Bone marrow (tissue), 2 donors: Measurements from ENCODE around the gene CNKSR3.

Experiments used
- DNase-seq, 2 donors: peaks; one replicate each; lab custom pipeline; 2025; lab: John Stamatoyannopoulos, UW

CNKSR3 gene

DNA sequence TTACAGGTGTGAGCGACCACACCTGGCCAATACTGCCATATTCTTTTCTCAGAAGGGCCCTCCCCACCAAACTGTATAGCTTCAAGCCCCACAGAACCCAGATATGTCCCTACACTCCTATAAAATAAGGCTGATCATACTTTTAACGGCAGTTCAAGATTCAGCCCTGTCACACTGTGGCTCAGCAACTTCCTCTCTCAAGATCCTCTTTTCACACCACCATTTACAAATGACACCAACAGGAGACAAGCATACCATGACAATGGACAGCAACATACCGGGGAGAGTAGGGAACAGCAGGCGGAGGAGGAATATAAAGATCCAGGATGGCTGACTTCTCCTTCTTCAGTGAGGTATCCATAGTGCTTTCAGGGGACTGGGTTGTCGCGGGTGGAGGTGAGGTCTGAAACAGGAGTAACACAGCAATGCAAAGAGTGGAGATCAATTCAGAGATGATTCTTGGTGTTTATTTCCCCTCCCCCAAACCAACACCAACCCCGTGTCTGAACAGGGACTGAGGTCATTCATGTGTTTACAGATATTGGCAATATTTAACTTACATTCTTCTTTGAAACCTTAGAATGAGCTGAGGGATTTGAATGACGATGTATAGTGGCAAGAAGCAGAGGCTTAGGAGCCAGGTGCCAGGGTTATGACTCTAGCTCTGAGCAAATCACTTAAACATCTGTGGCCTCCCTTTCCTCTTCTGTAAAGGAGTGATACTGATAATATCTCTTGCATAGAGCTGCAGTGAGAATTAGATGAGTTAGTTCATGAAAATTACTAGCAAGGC is 96.3 kb downstream of the CNKSR3 start:
- DNase-seq, result peak in 1 of 2 donors; percentile 79

DNA sequence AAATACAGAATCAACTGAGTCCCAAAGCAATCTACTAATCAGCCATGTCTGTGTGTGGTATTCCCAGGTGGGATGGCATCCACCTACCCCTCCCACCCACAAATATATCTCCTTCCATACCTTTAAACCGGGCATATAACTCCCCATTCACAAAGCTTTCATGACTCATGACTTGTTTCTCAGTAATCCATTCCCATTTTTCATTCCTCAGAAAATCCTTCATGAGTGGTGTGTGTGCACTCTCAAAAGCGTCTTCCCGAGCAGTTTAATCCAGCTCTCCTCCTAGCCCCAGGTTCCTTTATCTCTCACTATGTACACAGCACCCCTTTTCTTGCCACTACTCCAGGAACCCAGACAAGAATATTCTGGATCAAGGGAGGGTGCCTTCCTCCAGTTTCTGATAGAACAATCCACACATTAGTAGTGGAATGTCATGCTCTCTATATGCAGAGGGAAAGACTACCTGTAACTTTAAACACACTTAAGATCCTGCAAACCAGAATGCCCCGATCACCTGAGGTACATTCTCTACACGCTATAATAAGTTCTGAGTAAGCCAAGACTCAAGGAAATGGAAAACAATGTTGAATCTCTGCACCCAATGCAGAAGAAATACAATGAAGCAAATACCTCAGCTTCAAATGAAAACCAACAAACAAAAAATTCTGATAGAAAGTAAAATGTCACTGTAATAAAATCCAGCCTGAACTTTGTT is 98.2 kb downstream of the CNKSR3 start:
- DNase-seq, result no peak

DNA sequence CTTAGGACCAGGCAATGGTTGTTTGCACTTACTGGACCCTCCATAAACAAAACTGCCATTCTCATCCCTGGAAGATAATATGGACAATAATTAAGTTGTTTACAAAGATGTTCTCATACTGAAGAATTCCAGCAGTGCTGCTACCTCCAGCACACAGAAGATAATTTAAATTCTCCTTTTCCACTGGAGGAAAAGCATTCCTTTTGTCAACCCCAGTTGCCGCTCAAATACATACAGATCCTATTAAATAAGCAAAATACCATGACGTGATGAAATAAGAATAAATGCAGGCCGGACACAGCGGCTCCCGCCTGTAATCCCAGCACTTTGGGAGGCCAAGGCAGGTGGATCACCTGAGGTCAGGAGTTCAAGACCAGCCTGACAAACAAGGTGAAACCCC is 99.4 kb downstream of the CNKSR3 start:
- DNase-seq, result no peak

DNA sequence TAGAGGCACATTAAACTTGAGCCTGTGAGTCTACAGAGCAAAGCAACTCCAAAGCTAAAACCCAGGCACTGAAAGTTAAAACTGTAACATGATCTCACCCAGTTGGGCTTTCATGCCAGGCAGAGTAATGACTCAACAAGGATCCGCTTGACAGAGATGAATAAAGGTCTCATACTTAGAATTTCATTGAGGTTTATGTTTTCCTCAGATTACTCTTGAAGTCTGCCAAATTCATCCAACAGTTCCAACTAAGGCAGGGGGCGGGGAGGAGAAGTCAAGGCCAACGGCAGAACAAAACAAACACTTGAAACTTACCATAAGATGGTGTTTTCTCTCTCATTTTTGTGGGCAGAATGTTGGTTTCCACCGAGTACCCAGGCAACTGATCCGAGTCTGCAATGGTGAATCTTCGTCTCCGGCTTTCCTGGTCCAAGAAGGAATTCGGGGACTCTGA is 99.8 kb downstream of the CNKSR3 start:
- no peak for DNase-seq

DNA sequence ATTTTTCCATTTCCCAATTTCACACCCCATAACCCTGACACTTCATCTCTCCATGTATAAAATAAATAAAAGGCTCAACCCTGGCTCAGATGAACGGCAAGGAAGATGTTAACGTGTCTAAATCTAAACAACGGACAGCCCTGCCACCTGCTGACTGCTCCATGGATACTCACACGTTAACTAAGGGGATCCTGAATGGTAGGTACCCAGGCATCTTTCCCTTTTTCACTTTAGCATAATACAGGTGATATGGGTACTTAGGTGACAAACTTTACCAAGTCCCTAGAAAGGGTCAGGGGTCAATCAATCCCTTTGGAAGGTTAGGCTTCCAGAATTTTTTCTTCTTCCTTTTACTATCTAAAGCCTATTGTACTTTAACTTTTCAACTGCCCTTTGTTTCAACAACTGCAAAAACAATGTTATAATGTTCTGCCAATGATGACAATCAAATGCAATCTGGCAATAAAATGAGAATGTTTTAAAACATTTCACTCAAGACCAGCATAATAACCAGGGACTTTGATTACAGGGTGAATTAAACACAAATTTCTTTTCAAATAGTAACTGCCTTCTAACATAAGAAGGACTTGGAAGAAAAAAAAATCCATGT is 101.5 kb downstream of the CNKSR3 start:
- DNase-seq, result no peak

DNA sequence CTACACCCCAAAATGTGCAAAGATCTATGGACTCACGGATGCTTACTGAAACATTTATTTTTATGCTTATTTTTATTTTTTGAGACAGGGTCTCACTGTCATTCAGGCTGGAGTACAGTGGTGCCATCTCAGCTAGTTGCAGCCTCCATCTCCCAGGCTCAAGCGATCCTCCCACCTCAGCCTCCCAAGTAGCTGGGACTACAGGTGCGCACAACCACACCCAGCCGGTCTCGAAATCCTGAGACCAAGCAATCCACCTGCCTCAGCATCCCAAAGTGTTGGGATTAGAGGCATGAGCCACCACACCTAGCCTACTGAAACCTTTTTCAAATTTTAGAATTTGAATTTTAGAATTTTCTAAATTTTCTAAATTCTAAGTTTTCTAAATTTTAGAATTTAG is 103.0 kb downstream of the CNKSR3 start:
- DNase-seq, result no peak

DNA sequence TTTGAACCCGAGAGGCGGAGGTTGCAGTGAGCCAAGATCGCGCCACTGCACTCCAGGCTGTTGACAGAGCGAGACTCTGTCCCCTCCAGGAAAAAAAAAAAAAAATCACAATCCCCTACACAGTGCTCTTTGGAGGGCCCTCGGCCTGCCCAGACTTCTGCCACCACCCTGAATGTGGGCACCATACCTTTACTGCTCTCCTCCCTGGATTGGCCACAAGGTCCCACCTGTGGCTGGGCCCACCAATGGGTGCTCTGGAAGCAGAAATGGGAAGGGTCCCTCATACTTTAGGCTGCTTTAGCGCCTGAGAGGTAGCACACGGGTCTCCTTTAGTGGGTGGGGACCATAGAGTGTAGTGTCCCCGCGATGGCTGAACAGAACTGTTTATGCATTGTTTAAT is 103.6 kb downstream of the CNKSR3 start:
- no peak for DNase-seq

DNA sequence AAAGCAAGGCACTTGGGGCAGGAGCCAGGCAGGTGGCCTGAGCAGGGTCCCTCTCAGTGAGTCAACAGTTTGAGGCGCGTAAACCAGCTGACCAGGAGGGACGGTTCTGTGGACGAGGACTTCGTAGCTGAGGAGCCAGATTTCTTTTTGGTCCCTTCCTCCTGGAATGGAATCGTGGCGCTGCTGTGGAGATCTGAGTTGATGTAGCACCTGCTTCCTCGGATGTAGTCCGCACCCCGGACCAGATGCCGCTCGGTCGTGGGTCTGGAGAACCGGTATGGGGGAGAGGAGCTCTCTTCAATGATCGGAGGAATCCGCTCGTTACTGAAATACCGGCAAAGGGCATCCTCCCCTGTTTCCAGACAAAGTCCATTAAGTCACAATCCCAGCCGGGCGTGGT is 104.2 kb downstream of the CNKSR3 start:
- DNase-seq, result no peak

DNA sequence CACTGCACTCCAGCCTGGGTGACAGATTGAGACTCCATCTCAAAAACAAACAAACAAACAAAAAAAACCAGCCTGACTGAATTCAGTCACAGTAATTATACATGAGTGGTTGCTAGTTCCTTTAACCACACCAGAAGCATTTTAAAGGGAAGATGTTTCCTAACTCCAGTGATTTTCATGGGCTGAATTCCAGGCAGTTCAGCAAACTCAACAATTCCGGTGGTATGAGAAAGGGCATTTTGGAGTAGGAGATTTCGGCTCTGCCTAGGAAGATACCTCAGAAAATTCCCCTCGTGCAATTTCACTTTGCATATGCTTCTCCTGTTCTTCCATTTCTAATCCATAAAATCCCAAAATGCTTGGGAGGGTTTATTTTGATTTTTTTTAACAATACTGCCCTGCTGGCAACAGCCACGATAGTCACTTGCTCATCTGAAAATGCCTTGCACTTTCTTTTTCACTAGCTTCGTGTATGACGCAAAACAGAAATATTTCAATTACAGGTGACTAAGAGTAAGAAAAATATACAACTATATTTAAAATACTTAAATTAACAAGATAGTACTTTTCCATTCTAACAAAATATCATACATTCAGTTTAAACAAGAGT is 105.6 kb downstream of the CNKSR3 start:
- DNase-seq, result no peak

DNA sequence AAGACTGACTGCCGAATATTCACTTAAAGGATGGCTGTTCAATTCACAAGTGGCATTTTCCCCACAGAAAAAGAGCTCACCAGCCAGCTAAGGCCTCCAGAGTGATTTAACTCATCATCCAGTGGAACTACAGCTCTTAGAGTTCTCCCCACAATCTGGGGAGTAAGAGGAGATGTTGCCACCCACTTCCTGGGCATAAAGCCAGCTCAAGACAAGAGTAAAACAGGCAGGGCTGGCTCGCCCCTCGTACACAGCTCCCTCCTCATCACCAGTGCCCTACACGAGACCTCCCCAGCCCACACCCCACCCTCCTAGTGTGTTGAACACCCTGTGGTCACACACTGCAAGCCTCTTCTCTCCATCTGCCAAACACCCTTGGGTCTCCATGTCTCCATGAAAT is 106.7 kb downstream of the CNKSR3 start:
- peak in 1 of 2 donors; percentile 64 for DNase-seq

DNA sequence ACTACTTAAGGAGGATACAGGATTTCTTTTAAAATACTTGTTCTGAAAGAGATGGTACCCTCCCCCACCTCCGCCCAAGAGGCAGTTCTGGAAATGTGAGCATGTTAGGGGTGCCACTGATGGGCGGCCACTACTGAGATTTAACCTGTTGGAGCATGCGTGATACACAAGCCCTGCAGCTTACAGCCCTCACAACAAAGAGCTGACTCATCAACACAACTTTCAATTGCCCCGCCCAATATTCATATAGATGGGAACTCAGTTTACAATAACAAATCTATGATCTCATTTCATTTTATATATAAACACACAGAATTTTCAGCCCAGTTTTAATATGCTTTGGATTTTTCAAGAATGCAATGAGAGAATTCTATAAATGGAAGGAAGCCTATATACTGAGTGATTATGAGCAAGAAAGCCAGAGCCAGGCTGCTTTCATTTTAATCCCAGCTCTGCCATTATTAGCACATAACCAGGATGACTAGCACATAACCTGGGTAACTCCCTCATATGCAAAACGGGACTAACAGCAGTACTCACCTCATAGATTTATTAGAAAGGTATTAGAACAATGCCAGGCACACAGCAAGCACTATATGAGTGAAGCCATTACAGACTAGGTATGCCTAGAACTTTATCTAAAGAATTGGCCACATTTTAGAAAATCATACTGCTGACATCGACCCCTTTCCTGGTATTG is 108.3 kb downstream of the CNKSR3 start:
- no peak for DNase-seq

DNA sequence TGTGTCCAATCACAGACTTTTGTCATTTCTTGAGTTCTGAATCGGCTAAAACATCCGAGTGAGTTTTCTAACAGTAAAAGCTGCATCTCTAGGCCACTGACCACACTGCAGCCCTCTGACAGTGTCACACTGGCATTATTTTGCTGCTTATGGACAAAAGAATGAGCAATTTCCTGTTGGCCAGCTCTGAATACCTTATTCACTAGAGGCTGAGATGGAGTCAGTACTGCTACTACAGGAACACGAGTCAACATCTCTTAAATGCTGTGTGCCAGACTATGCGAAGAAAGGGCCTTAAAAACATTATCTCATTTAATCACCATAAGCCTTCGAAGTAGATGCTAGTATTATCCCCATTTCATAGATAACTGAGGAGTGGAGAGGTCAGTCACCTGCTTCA is 111.4 kb downstream of the CNKSR3 start:
- DNase-seq, result no peak

DNA sequence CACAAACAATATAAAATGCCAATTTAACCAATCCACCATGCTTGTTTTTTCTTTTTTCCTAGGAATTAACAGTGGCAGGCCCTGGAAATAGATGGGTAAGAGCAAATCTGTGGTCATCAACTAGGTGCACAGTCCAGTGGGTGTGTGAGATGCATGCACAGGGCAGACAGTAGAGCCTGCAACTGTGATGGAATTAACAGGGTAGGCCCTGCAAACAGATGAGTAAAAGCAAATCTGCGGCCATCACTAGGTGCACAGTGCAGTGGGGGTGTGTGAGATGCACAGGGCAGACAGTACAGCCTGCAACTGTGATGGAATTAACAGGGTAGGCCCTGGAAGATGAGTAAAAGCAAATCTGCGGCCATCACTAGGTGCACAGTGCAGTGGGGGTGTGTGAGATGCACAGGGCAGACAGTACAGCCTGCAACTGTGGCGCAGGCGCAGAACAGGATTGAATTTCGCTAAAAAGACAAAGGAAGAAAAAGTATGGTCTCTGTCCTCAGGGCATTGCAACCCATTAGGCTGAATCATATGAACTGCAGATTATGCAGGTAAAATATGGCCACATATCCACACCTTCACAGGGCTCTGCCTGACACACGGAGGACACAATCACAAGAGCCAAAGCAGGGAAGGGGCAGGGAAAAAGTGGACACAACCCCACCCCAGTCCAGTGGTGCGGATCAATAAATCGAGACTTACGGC is 112.8 kb downstream of the CNKSR3 start:
- no peak for DNase-seq

DNA sequence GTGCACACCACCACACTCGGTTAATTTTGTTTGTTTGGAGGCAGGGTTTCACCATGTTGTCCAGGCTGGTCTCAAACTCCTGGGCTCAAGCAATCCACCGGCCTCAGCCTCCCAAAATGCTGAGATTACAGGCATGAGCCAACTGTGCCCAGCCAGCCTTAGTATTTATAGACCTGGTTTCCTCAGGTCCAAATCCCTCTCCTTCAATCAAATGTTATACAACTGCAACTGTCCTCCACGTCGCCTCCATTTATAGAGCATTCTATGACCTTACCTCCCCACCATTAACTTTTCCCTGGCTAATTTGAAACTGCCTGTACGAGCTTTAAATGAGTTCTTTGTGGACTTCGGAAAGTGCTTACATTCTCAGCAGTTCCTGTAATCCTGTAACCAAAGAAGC is 114.6 kb downstream of the CNKSR3 start:
- no peak for DNase-seq

DNA sequence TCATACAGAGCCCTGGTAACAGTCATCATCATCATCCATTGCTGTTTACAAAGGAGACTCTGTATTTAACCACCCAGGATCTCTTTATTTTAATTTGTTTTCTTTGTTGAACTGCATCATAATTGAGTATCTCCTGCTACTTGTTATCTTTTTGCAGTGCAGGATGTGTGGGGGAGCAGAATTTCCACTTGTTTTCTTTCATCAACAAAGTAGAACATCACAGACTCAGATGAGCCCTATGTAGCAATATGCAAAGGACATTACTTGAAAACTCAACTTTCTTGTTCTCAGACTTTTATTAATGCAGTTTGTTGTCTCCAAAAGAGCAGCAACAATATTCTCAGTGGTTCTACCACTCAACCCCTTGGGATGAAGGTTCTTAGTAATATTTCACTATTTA is 115.2 kb downstream of the CNKSR3 start:
- no peak for DNase-seq

DNA sequence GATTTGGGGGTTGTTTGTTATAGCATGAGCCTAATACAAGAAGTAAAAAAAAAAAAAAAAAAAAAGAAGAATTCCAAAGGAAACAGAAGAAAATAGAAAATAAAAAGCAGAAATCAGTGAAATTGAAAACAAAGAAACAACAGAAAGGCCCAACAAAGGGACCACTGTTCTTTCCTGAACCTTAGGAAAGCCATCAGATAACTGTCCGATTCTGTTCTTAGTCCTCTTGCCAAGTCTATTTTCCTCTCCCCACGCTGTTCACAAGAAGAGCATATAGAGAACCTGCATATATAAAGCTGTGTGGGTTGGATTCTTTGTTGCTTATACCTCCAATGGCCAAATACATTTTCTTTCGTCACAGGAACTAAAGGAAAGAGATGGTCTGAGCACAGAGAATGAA is 115.9 kb downstream of the CNKSR3 start:
- no peak for DNase-seq

DNA sequence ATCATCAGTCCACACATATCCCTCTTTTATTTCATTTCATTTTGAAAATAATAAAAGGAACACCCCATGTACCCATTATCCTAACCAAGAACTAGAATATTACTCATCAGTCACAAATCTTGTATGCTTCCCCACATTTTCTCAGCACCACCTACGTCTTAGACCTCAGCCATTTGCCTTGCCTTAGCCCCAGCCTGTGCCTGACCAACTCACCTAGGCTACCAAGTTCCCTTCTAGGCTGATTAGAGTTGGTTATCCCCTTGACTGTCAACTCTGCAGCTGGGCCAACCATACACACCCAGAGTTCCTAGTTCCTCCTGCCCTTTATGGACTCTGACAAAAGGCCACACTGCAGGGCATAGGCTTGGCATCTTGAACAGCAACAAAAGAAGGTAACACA is 120.5 kb downstream of the CNKSR3 start:
- DNase-seq, result no peak

DNA sequence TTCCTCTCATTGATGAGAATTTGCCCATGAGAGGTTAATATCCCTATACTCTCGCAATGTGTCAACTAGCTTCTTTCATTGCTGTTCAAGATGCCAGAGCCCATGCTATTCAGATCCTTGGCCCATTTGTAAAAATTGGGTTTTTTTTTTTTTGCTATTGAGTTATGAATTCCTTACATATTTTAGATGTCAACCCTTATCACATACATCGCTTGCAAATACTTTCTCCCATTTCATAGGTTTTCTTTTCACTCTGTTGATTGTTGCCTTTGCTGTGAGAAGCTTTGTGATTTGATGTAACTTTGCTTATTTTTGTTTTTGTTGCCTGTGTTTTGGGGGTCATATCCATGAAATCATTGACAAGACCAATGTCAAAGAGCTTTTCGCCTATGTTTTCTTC is 121.7 kb downstream of the CNKSR3 start:
- no peak for DNase-seq

DNA sequence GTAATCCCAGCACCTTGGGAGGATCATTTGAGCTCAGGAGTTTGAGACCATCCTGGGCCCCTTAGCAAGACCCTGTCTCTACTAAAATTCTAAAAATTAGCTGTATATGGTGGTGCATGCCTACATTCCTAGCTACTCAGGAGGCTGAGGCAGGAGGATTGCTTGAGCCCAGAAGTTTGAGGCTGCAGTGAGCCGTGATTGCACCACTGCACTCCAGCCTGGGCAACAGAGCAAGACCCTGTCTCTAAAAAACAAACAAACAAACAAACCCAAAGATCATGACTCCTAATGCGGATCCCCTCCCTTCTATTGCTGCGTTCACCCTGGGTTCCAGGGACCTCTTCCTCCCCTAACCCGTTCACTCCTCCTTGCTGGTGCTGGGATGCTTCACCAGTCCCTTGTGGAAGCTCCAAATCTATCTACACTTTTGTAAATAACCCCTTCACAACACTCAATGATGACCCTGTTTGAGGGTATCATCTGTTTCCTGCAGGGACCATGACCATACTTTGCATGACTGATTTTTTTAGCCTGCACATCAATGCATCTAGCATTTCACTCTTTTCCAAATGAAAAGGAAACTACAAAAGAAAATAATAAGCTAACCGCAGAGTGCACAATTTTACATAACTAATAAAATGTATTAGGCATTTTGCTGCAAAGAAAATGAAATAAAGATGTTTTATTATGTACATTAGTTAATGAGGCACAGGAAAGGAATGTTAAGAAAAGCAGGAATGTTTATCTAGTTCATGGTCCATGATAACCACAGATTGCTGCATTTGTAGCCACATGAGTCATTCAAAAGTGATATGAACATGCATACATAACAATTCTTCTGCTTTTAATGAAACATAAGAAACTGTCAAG is 123.4 kb downstream of the CNKSR3 start:
- no peak for DNase-seq

DNA sequence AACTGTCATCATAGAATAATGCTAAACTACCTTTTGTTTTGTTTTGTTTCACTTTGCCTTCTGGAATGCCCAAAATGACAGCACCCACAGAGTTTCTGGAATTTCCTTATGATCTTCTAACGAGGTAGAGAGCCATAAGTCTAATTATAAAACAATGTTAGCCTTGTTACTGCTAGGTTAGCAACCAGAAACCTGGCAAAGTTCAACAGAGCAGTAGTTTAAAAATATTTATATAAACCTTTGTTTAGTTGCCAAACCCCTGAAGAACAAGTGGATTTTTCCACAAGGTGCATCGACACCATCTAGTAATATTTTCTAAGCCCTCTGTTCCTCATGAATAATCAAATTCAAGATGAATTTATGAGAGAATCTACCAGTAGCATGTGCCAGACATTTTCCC is 126.3 kb downstream of the CNKSR3 start:
- no peak for DNase-seq

DNA sequence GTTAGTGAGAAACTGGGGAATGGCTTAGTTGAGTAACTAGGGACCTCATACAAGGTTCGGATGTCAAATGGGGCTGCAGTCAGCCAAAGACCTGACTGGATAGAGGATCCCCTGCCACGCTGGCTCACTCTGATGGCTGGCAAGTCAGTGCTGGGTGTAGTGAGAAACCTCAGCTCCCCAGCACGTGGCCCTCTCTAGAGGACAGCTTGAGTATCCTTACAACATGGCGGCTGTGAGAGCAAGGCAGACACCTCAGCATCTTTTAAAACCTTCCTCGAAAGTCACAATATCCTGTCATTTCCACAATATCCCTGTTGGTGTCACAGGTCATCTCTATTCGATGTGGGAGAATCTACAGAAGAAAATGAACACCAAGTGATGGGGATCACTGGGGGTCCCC is 127.2 kb downstream of the CNKSR3 start:
- DNase-seq, result no peak
